ENCODE results near the gene COPS3.

DNA sequence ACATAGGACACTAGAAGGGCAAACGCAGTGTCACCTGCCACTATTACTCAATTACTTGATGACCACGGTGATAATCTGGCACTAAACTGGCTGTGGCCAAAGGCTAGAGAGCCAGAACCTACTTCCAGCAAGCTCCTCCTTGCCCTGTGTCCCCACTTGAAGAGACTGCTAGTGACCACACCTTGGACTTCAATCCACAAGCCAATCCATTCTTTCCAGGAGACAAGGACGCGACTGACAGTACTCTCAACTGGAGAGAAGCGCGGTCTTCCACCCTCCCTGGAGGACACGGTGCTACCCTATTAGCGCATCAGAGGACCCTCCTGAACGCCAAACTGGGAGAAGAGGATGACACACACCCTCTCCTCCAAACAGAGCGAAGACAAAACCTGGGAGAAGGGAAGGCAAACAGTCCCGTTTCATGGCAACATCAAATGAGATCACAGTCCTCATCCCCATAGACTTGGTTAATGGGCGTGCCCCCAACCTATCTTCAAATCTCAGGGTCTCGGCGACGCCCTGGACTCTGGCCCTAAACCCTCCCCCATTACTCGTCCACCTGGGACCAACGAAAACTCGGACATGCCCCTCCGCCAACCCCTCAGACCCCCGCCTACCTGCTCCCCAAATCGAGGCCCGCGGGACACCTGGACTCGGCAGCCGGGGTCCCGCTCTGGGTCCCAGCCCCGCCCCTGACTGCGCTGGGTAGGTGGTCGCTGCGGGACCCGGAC, 44.6 kb downstream of the COPS3 start:
- TF ChIP-seq CTCF (IDR thresholded peaks at IDR 0.05): no peak
- TF ChIP-seq POLR2AphosphoS5 (IDR thresholded peaks at IDR 0.05): no peak
- no peak for TF ChIP-seq EP300 (IDR thresholded peaks at IDR 0.05)
- no peak for TF ChIP-seq POLR2A (IDR thresholded peaks at IDR 0.05)
